H1 (cell line): ENCODE data around the gene MORC2. TPM values are rescaled to one million over a fixed set of nuclear protein-coding genes. Genes with fewer than 3 reads are reported as not detected.

Experiments
- BCL11A ChIP-seq, 2 experiments: IDR thresholded peaks; one replicate each; pipeline ENCODE4 v1.6.1; 2011; ENCODE audit warnings: low read depth in 2 of 2, low read length in 2 of 2, mild to moderate bottlenecking in 2 of 2
- CBX8 ChIP-seq: fragments of 300-800, 300-1000 bp; sonication (generic); IDR thresholded peaks from 2 replicates; pipeline ENCODE4 v1.7.1; 2016; ENCODE audit warnings: low read depth, low read length, borderline replicate concordance
- CEBPB ChIP-seq: IDR thresholded peaks from 2 replicates; pipeline ENCODE4 v1.6.1; 2012; ENCODE audit warnings: low read depth, low read length
- CTCF ChIP-seq, 3 experiments: IDR thresholded peaks; 1 replicate in 2 of 3; 2 replicates in 1 of 3; pipeline versions ENCODE4 v1.5.1 to v1.6.1; 2011; ENCODE audit warnings: low read length in 3 of 3, mild to moderate bottlenecking in 3 of 3, inconsistent platforms in 2 of 3, low read depth in 1 of 3, moderate library complexity in 1 of 3; ENCODE audit not compliant: insufficient read depth in 1 of 3; ENCODE audit errors: control extremely low read depth in 1 of 3
- EP300 ChIP-seq, 2 experiments: IDR thresholded peaks; 1 replicate in 1 of 2; 2 replicates in 1 of 2; pipeline ENCODE4 v1.6.1; 2011 to 2012; ENCODE audit warnings: low read depth in 2 of 2, low read length in 2 of 2, mild to moderate bottlenecking in 2 of 2, borderline replicate concordance in 1 of 2, inconsistent platforms in 1 of 2, moderate library complexity in 1 of 2
- KDM1A ChIP-seq: fragments of 200-600, 300-600 bp; sonication (generic); IDR thresholded peaks from 2 replicates; pipeline ENCODE4 v1.7.1; 2016; ENCODE audit warnings: mild to moderate bottlenecking, low read length, borderline replicate concordance
- KDM5A ChIP-seq: fragments of 200-600 bp; IDR thresholded peaks from 2 replicates; pipeline ENCODE4 v1.7.1; 2012; ENCODE audit warnings: mild to moderate bottlenecking, low read length, inconsistent platforms, mixed read lengths
- POLR2A ChIP-seq, 2 experiments: IDR thresholded peaks; 1 replicate in 1 of 2; 2 replicates in 1 of 2; pipeline ENCODE4 v1.6.1; 2011; ENCODE audit warnings: low read depth in 2 of 2, low read length in 2 of 2, mild to moderate bottlenecking in 2 of 2; ENCODE audit errors: control extremely low read depth in 1 of 2
- POLR2AphosphoS5 ChIP-seq: IDR thresholded peaks from 2 replicates; pipeline ENCODE4 v1.6.1; 2011; ENCODE audit warnings: low read depth, low read length
- RNF2 ChIP-seq: fragments of 200-900, 300-1000 bp; sonication (generic); IDR thresholded peaks from 2 replicates; pipeline ENCODE4 v1.7.1; 2016; ENCODE audit warnings: borderline replicate concordance, low read depth, mild to moderate bottlenecking, antibody characterized with exemption, low read length; ENCODE audit not compliant: poor library complexity, severe bottlenecking; ENCODE audit errors: missing control alignments
- SAP30 ChIP-seq: fragments of 300-600 bp; sonication (generic); IDR thresholded peaks from 2 replicates; pipeline ENCODE4 v1.7.1; 2012; ENCODE audit warnings: low read length, moderate library complexity, mild to moderate bottlenecking, inconsistent platforms; ENCODE audit not compliant: insufficient read depth, insufficient replicate concordance
- SIN3A ChIP-seq, 2 experiments: IDR thresholded peaks in 1 of 2; conservative IDR thresholded peaks in 1 of 2; 2 replicates each; pipeline ENCODE4 v1.6.1; 2011 to 2012; ENCODE audit warnings: low read length in 2 of 2, improper control_type of control experiment in 1 of 2, low read depth in 1 of 2, mild to moderate bottlenecking in 1 of 2
- TEAD4 ChIP-seq: IDR thresholded peaks from 2 replicates; pipeline ENCODE4 v1.6.1; 2012; ENCODE audit warnings: low read depth, low read length, inconsistent platforms, mixed read lengths
- polyA plus RNA-seq, 7 experiments: library from polyadenylated mRNA; depleted of rRNA in 3 of 7; stranded (reverse) in 5 of 7; unstranded in 2 of 7; fragments of >200 nt in 5 of 7; fragments of 200-250 nt in 2 of 7; gene quantifications; 1 replicate in 5 of 7; 2 replicates in 1 of 7; 4 replicates in 1 of 7; pipeline versions ENCODE4 v1.2.1 to v1.2.3, GENCODE V29; 2011 to 2013; ENCODE audit warnings: missing spikeins in 2 of 7, mixed read lengths in 2 of 7
- total RNA-seq: library from RNA; stranded (reverse); fragmentation: NEBNext Ultra II Directional; extraction: Animal tissue kit (Norgen Biotek cat#: 25700); gene quantifications from 2 replicates; pipeline ENCODE4 v1.2.1, GENCODE V29; 2021

Gene MORC2
- total and polyA plus RNA-seq, 2 of the 8 experiments (the other 6 are each of a cell fraction or from before 2014, with no cell fraction given) = 15.4 to 68.0 TPM

GRCh38 chr22:30969532-30970355, 1.2 kb upstream of the MORC2 start (continued):
- TF ChIP-seq CTCF (IDR thresholded peaks at IDR 0.05; ENCODE audit: control extremely low read depth in 1 of 3, insufficient read depth in 1 of 3, low read depth in 1 of 3, low read length in 3 of 3) = no peak
- no peak for TF ChIP-seq EP300 (IDR thresholded peaks at IDR 0.05; ENCODE audit: borderline replicate concordance in 1 of 2, low read depth in 2 of 2, low read length in 2 of 2)
- peak in 1 of 2 experiments; percentile 14; a peak in 1 of 4 replicates for TF ChIP-seq SIN3A (conservative IDR thresholded peaks at IDR 0.05 in 1 of 2, IDR thresholded peaks at IDR 0.05 in 1 of 2; ENCODE audit: low read depth in 1 of 2, low read length in 2 of 2)
- TF ChIP-seq POLR2A (IDR thresholded peaks at IDR 0.05; ENCODE audit: control extremely low read depth in 1 of 2, low read depth in 2 of 2, low read length in 2 of 2) = no peak
- TF ChIP-seq CEBPB = no peak
- 0 out of 2 replicates have a peak, but pooled peaks have one; percentile 31 for TF ChIP-seq KDM5A
- no peak; the same call in 1 of the 2 replicates for TF ChIP-seq POLR2AphosphoS5
- TF ChIP-seq CBX8 = no peak
- 0 out of 2 replicates have a peak, but pooled peaks have one; percentile 28 for TF ChIP-seq KDM1A
- TF ChIP-seq TEAD4 = no peak
- no peak for TF ChIP-seq SAP30
- TF ChIP-seq RNF2 = no peak
- no peak for TF ChIP-seq BCL11A (IDR thresholded peaks at IDR 0.05; ENCODE audit: low read depth in 2 of 2, low read length in 2 of 2)
- TF ChIP-seq, all 59 proteins: peak for 5
